ENCODE results near the gene TIGIT. TPM values are rescaled to one million over a fixed set of nuclear protein-coding genes. Genes with fewer than 3 reads are reported as not detected.

The TIGIT gene
- total RNA-seq, 2 experiments from 2014 or later: 17.3 to 22.1 TPM

- Mint-ChIP-seq H3K4me1 (ENCODE audit: low read depth) (no peaks in the 10 kb centered on the region), H3K9me3 (ENCODE audit: insufficient read depth) (no peaks in the 10 kb centered on the region), H3K36me3 (ENCODE audit: low read depth) (no peaks in the 10 kb centered on the region), H3K27me3 (ENCODE audit: low read depth) (no peaks in the 10 kb centered on the region), H3K4me3 (no peak overlapping the region), H3K27ac (no peak overlapping the region)
- CTCF ChIA-PET: interaction anchor here (0.8 to 1.0 kb wide), 2 partner anchors 10 to 65 kb away, joined by 3 read pairs; no protein-coding TSS in a partner anchor
- no peak for ATAC-seq
- POLR2A ChIA-PET: no interaction called here
- no peak for DNase-seq
These were observed 61.8 kb downstream of the TIGIT start for GRCh38 chr3:114355653-114356052.

- ChIA-PET CTCF (interaction anchor here (0.8 to 1.0 kb wide), 2 partner anchors 10 to 65 kb away, joined by 3 read pairs; no protein-coding TSS in a partner anchor), POLR2A (no interaction called here)
- ATAC-seq (no peak), DNase-seq (no peak)
- no peak overlapping the region for H3K4me3 Mint-ChIP-seq
- H3K27ac Mint-ChIP-seq: no peak overlapping the region
- no peaks in the 10 kb centered on the region for H3K9me3 Mint-ChIP-seq (ENCODE audit: insufficient read depth)
- no peaks in the 10 kb centered on the region for H3K4me1 Mint-ChIP-seq (ENCODE audit: low read depth)
- H3K36me3 Mint-ChIP-seq (ENCODE audit: low read depth): no peaks in the 10 kb centered on the region
- no peaks in the 10 kb centered on the region for H3K27me3 Mint-ChIP-seq (ENCODE audit: low read depth)
These were observed 62.2 kb downstream of the TIGIT start for GRCh38 chr3:114356066-114356465.

GRCh38 chr3:114356525-114356924, 62.7 kb downstream of the TIGIT start:
- Mint-ChIP-seq H3K27me3 (ENCODE audit: low read depth) (no peaks in the 10 kb centered on the region), H3K27ac (no peak overlapping the region), H3K4me1 (ENCODE audit: low read depth) (no peaks in the 10 kb centered on the region), H3K4me3 (no peak overlapping the region), H3K36me3 (ENCODE audit: low read depth) (no peaks in the 10 kb centered on the region), H3K9me3 (ENCODE audit: insufficient read depth) (no peaks in the 10 kb centered on the region)
- CTCF ChIA-PET: interaction anchor here (0.8 to 1.0 kb wide), 2 partner anchors 9 to 66 kb away, joined by 3 read pairs; no protein-coding TSS in a partner anchor
- POLR2A ChIA-PET: no interaction called here
- ATAC-seq (no peak), DNase-seq (no peak)

Other genes with a start within 250 kb of the TIGIT start
- 1 to 10 TPM; 2.4 to 3.0 TPM for gene CCDC191, start 237.5 kb upstream of the TIGIT start, total RNA-seq
- 10 to 100 TPM; 32.1 to 35.0 TPM for gene QTRT2, start 237.3 kb upstream of the TIGIT start, total RNA-seq
- not detected for gene DRD3, start 115.0 kb upstream of the TIGIT start, total RNA-seq
- gene ZNF80, start 56.5 kb upstream of the TIGIT start, total RNA-seq: under 1 TPM; 0.71 to 0.89 TPM

All from activated CD8-positive, alpha-beta T cell treated with anti-CD3 and anti-CD28 coated beads, Interleukin-2, amount 10 ng/mL, durations not matched to agents 7 days and 5 days (primary cell).